Measurements from ENCODE around the gene PTPN18. TPM values are rescaled to one million over a fixed set of nuclear protein-coding genes. Genes with fewer than 3 reads are reported as not detected.

PTPN18 gene
- total and polyA plus RNA-seq, 2 of the 4 experiments (the other 2 are of a cell fraction) = 9.7 to 15.5 TPM

DNA sequence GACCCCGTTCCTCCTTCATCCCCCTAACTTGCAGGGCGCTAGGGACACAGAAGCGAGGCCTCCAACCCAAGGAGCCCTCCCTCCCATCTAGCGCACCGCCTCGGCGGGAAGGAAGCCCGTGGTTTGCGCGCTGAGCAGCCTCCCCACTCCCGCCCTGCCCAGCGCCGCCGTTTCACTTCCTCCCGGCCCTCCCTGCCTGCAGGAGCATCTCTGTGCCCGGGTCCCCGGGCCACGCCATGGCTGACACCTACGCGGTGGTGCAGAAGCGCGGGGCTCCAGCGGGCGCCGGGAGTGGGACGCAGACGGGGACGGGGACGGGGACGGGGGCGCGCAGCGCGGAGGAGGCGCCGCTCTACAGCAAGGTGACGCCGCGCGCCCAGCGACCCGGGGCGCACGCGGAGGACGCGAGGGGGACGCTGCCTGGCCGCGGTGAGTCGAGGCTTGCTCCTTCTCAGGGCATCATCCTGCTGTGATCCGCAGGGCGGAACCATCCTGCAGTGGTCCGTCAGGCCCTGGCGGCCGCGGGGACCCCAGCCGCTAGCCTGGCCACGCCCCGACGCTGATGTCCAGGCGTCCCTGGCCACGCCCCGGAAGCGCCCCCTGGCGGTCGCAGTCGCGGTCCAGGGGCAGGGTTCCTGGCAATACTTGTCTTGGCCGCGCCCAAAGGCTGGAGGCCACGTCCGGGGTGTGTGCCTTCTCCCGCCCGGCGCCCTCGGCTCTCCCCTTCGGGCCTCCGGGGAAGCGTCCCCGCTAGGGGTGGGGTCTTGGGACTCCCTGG lies 16.4 kb downstream of the PTPN18 start (continued):
- peak; percentile 40; the same call in 1 of the 2 replicates for TF ChIP-seq MXI1 (IDR thresholded peaks at IDR 0.05; ENCODE audit: borderline replicate concordance, low read depth, low read length)
- no peak for TF ChIP-seq BHLHE40 (IDR thresholded peaks at IDR 0.05; ENCODE audit: low read depth, low read length)

Data from IMR-90 (cell line).